ENCODE measurements around the gene SRF.
"Not testable (repeated sequence)": the region's sequence is repeated elsewhere in the genome, so short reads cannot be mapped to it uniquely, and the experiment has no call there.

The SRF gene

GRCh38 chr6:43170931-43171706, at the start of gene SRF:
Gene SRF, plus strand, starts transcription at chr6:43171269. Its CDS starts 388 bp downstream, at chr6:43171657.
- DNase-seq, result peak; percentile 91

GRCh38 chr6:43122146-43122545, 48.9 kb upstream of the SRF start:
- no peak for DNase-seq

- no peak for DNase-seq
These were observed 47.4 kb upstream of the SRF start for GRCh38 chr6:43123461-43124314.

GRCh38 chr6:43124481-43124880, 46.6 kb upstream of the SRF start:
- DNase-seq, result no peak

GRCh38 chr6:43125119-43125518, 46.0 kb upstream of the SRF start:
- no peak for DNase-seq

- no peak for DNase-seq
These were observed 45.5 kb upstream of the SRF start for GRCh38 chr6:43125555-43125954.

- no peak for DNase-seq
These were observed 43.9 kb upstream of the SRF start for GRCh38 chr6:43127180-43127579.

- no peak for DNase-seq
These were observed 43.2 kb upstream of the SRF start for GRCh38 chr6:43127877-43128276.

- DNase-seq, result no peak
These were observed 42.1 kb upstream of the SRF start for GRCh38 chr6:43128926-43129325.

GRCh38 chr6:43129434-43130194, 41.5 kb upstream of the SRF start:
- DNase-seq, result no peak

GRCh38 chr6:43130429-43130828, 40.6 kb upstream of the SRF start:
- no peak for DNase-seq

GRCh38 chr6:43131379-43131778, 39.7 kb upstream of the SRF start:
- DNase-seq, result not testable (repeated sequence)

GRCh38 chr6:43138267-43138666, 32.8 kb upstream of the SRF start:
- DNase-seq, result no peak

- DNase-seq, result not testable (repeated sequence)
These were observed 31.1 kb upstream of the SRF start for GRCh38 chr6:43139973-43140372.

GRCh38 chr6:43141644-43142043, 29.4 kb upstream of the SRF start:
- DNase-seq, result no peak

GRCh38 chr6:43142101-43142500, 29.0 kb upstream of the SRF start:
- DNase-seq, result no peak

GRCh38 chr6:43143235-43144128, 27.6 kb upstream of the SRF start:
- DNase-seq, result no peak

GRCh38 chr6:43144879-43145278, 26.2 kb upstream of the SRF start:
- no peak for DNase-seq

GRCh38 chr6:43146261-43146660, 24.8 kb upstream of the SRF start:
- DNase-seq, result no peak

- no peak for DNase-seq
These were observed 24.1 kb upstream of the SRF start for GRCh38 chr6:43146709-43147688.
